ENCODE measurements around the gene ART1. TPM values are rescaled to one million over a fixed set of nuclear protein-coding genes. Genes with fewer than 3 reads are reported as not detected.

The ART1 gene
- total and polyA plus RNA-seq, 2 of the 4 experiments (the other 2 are of a cell fraction), result not detected

DNA sequence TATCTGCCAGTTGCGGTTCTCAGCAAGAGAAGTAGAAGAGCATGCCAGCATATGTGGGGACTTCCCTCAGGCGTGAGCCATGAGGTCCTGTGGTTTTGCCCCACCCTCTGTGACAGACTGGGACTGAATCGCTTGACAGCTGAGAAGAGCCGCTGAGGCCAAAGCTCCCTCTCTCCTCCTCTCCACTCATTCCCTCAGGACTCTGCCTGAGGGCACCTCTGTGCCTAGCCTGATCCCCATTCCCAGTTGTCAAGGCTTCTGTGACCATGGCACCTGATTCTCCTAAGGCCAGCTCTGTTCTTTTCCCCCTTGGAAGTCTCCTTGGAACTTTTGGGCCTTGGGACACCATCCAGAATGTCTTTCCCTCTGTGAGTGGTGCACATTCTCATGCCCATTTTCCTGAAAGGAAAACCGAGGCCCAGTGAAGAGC lies 30.2 kb upstream of the ART1 start:
- no peak overlapping the region for H2AK9ac ChIP-seq (replicated peaks; ENCODE audit: low read depth, low read length, poor library complexity)
- H3K4me3 ChIP-seq (ENCODE audit: insufficient read depth, low read depth, low read length), result no peak overlapping the region
- H3K4me1 ChIP-seq (ENCODE audit: control insufficient read depth, insufficient read depth, low read length), result peaks cover 2% of the 10 kb centered on the region; the same call in 1 of the 2 replicates
- WGBS, 2 experiments (ENCODE audit: extremely low coverage in 2 of 2, insufficient read length in 1 of 2), result 69% methylated on average over 2 of the region's 5 CpGs; no CpG with 5 or more reads in 1 of the 2 experiments
- H3K56ac ChIP-seq (ENCODE audit: extremely low read depth, insufficient read depth, low read length), result no peak overlapping the region
- H3K9me1 ChIP-seq (ENCODE audit: insufficient read depth, low read length), result no peaks in the 10 kb centered on the region
- no peak overlapping the region for H4K91ac ChIP-seq (ENCODE audit: insufficient read depth, low read depth, low read length)
- no peak overlapping the region for H3K4me2 ChIP-seq (ENCODE audit: low read depth, low read length)
- H2BK120ac ChIP-seq (ENCODE audit: low read depth, low read length), result no peak overlapping the region
- H3K9me3 ChIP-seq (ENCODE audit: control insufficient read depth, insufficient read depth, low read length), result no peaks in the 10 kb centered on the region; the same call in 1 of the 2 replicates
- H2AFZ ChIP-seq (replicated peaks; ENCODE audit: low read length, poor library complexity), result peak overlapping the region; percentile 67
- H4K20me1 ChIP-seq (ENCODE audit: insufficient read depth, low read length), result no peaks in the 10 kb centered on the region
- TF ChIP-seq, protein P1, sequence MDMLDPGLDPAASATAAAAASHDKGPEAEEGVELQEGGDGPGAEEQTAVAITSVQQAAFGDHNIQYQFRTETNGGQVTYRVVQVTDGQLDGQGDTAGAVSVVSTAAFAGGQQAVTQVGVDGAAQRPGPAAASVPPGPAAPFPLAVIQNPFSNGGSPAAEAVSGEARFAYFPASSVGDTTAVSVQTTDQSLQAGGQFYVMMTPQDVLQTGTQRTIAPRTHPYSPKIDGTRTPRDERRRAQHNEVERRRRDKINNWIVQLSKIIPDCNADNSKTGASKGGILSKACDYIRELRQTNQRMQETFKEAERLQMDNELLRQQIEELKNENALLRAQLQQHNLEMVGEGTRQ (IDR thresholded peaks at IDR 0.05; ENCODE audit: low read depth, low read length), result no peak
- TF ChIP-seq CEBPB (IDR thresholded peaks at IDR 0.05; ENCODE audit: low read depth, low read length) (no peak), RAD21 (IDR thresholded peaks at IDR 0.05; ENCODE audit: low read length) (no peak), SMC3 (IDR thresholded peaks at IDR 0.05; ENCODE audit: low read depth, low read length) (no peak), CHD1 (IDR thresholded peaks at IDR 0.05; ENCODE audit: low read depth, low read length) (no peak), POLR2A (IDR thresholded peaks at IDR 0.05; ENCODE audit: low read depth, low read length) (no peak), MAFK (IDR thresholded peaks at IDR 0.05; ENCODE audit: low read depth, low read length) (no peak), FOS (IDR thresholded peaks at IDR 0.05; ENCODE audit: low read depth, low read length) (no peak), MXI1 (IDR thresholded peaks at IDR 0.05; ENCODE audit: borderline replicate concordance, low read depth, low read length) (no peak), MAZ (IDR thresholded peaks at IDR 0.05; ENCODE audit: borderline replicate concordance, low read depth, low read length) (no peak), BHLHE40 (IDR thresholded peaks at IDR 0.05; ENCODE audit: low read depth, low read length) (no peak), RCOR1 (IDR thresholded peaks at IDR 0.05; ENCODE audit: insufficient replicate concordance, low read length) (no peak), ELK1 (IDR thresholded peaks at IDR 0.05; ENCODE audit: borderline replicate concordance, low read depth, low read length) (no peak), RFX5 (IDR thresholded peaks at IDR 0.05; ENCODE audit: low read depth, low read length) (no peak), NFE2L2 (IDR thresholded peaks at IDR 0.05; ENCODE audit: low read depth, low read length) (no peak)
- TF ChIP-seq, protein P2, sequence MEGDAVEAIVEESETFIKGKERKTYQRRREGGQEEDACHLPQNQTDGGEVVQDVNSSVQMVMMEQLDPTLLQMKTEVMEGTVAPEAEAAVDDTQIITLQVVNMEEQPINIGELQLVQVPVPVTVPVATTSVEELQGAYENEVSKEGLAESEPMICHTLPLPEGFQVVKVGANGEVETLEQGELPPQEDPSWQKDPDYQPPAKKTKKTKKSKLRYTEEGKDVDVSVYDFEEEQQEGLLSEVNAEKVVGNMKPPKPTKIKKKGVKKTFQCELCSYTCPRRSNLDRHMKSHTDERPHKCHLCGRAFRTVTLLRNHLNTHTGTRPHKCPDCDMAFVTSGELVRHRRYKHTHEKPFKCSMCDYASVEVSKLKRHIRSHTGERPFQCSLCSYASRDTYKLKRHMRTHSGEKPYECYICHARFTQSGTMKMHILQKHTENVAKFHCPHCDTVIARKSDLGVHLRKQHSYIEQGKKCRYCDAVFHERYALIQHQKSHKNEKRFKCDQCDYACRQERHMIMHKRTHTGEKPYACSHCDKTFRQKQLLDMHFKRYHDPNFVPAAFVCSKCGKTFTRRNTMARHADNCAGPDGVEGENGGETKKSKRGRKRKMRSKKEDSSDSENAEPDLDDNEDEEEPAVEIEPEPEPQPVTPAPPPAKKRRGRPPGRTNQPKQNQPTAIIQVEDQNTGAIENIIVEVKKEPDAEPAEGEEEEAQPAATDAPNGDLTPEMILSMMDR (conservative IDR thresholded peaks at IDR 0.05; ENCODE audit: low read depth, low read length), result no peak
- no peak overlapping the region for H3K9ac ChIP-seq (ENCODE audit: low read depth, low read length)
- CTCF ChIA-PET, result no interaction called here
- no peak overlapping the region for H2BK20ac ChIP-seq (ENCODE audit: low read depth, low read length)
- ATAC-seq (ENCODE audit: low read depth) (no peak), DNase-seq (no peak)
- H4K8ac ChIP-seq (ENCODE audit: low read depth in 2 of 2, low read length in 2 of 2), result no peak overlapping the region
- no peak overlapping the region for H2BK15ac ChIP-seq (ENCODE audit: low read depth, low read length)
- no peak overlapping the region for H3K4ac ChIP-seq (ENCODE audit: low read depth, low read length)
- no peaks in the 10 kb centered on the region for H3K36me3 ChIP-seq (ENCODE audit: control insufficient read depth, insufficient read depth, low read length)
- no peak overlapping the region for H2BK5ac ChIP-seq (ENCODE audit: low read depth, low read length, poor library complexity, severe bottlenecking)
- H3K23ac ChIP-seq (ENCODE audit: low read depth, low read length), result no peak overlapping the region
- H3K27ac ChIP-seq (ENCODE audit: insufficient read depth, low read length), result no peak overlapping the region
- no peak overlapping the region for H2AK5ac ChIP-seq (ENCODE audit: low read depth, low read length)
- H3K14ac ChIP-seq (replicated peaks; ENCODE audit: low read depth, low read length), result no peak overlapping the region
- H3K79me1 ChIP-seq (ENCODE audit: low read depth in 1 of 2, low read length in 2 of 2), result no peaks in the 10 kb centered on the region
- intact Hi-C loops (cut with micrococcal nuclease), result no loop called here
- in situ Hi-C loops (cut with MboI; ENCODE audit: low sequenced_read_pairs), result no loop called here
- no peak overlapping the region for H4K5ac ChIP-seq (ENCODE audit: low read depth, low read length)
- dilution Hi-C loops (cut with HindIII; ENCODE audit: low sequenced_read_pairs, unreplicated experiment), result no loop called here
- POLR2A ChIA-PET (ENCODE audit: unreplicated experiment), result no interaction called here
- no peaks in the 10 kb centered on the region; the same call in none of the 2 replicates for H3K27me3 ChIP-seq (ENCODE audit: control insufficient read depth, insufficient read depth, low read length)
- no peak overlapping the region for H3K18ac ChIP-seq (ENCODE audit: low read depth, low read length)
- no TSS peak for BruUV-seq (replicated peaks)

All from IMR-90 (cell line).